DOHH2 (cell line): Measurements from ENCODE around the gene HOXA2.

Experiments
- CTCF ChIP-seq: fragments of 200-600 bp; sonication (generic); IDR thresholded peaks from one replicate; pipeline ENCODE4 v1.5.1; 2014; ENCODE audit warnings: antibody characterized with exemption, mild to moderate bottlenecking, low read depth, low read length; ENCODE audit not compliant: poor library complexity, severe bottlenecking
- EZH2phosphoT487 ChIP-seq: fragments of 200-600 bp; sonication (generic); IDR thresholded peaks from 2 replicates; pipeline ENCODE4 v1.6.1; 2017; ENCODE audit warnings: borderline replicate concordance, mild to moderate bottlenecking, antibody characterized with exemption, low read length, moderate library complexity, mixed read lengths

GRCh38 chr7:27131390-27131819 is 28.9 kb upstream of the HOXA2 start:
- TF ChIP-seq CTCF: no peak
- no peak for TF ChIP-seq EZH2phosphoT487
